ENCODE results near the gene RPS27. TPM values are rescaled to one million over a fixed set of nuclear protein-coding genes. Genes with fewer than 3 reads are reported as not detected.

The RPS27 gene
- total RNA-seq, 5 donors from 2014 or later (not counting 1 experiment from before 2014, with no cell fraction given) = 4,147 to 5,898 (median 5,716) TPM

DNA sequence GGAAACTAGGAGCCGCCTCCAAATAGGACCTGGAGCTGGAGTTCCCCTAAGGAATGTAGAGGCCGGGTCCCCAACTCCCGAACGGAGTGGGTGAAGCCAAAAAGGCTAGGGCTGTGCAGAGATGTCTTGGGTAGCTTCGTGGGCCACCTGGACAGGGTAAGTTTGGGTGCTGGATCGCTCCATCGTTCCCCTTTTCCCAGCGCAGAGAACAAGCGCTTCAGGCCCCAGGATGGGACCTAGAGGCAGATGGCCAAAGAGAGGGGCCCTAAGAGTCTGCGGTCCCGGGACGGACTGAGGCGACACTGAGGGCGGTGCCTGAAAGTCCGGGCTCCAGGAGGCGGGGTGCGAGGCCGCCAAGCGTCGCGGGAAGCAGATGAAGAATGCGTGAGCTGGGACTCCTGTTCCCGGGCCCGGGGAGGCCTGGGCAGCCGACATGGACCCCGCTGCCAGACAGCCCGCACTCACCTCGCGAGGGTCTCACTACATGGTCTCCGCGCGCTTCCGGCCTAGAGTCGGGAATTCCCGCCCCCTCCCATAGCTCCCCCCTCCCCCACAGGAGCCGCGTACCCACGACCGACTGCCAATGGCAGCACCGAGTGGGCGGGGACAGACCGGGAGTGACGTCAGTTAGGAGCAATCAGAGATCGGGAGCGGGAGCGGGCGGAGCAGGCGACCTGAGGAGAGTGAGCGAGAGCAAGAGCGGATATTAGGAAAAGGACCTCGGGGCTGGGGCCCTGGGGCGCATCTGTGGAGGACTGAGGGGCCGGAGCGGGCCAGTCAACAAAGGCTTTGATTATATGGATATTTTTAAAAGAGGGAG is 27.3 kb upstream of the RPS27 start, which contains the start of gene SLC39A1:
TSS of gene SLC39A1 (minus strand) at position 508 of the 820 bp plus-strand sequence. CDS start 822 bp downstream, outside the sequence.
- Histone ChIP-seq H3K27ac (ENCODE audit: low read length) (peak within 1 kb of the TSS; percentile 90), H3K4me1 (ENCODE audit: control insufficient read depth in 1 of 2, extremely low read depth in 1 of 2, insufficient read depth in 2 of 2, low read length in 2 of 2) (peaks cover 20 to 57% of the 10 kb centered on the region in 2 experiments), H3K27me3 (replicated peaks in 1 of 2; ENCODE audit: control insufficient read depth in 2 of 2, extremely low read depth in 1 of 2, insufficient read depth in 2 of 2, low read length in 1 of 2) (no peaks in the 10 kb centered on the region), H3K4me3 (ENCODE audit: control insufficient read depth in 1 of 2, extremely low read depth in 1 of 2, low read length in 1 of 2) (peak within 1 kb of the TSS; percentile 72 to 92), H3K36me3 (ENCODE audit: control insufficient read depth in 2 of 2, extremely low read depth in 1 of 2, insufficient read depth in 1 of 2, low read length in 1 of 2) (peaks cover 0 to 7% of the 10 kb centered on the region in 2 donors), H3K9me3 (no peaks in the 10 kb centered on the region)
- Mint-ChIP-seq H3K27ac (peak within 1 kb of the TSS; percentile 94), H3K27me3 (no peaks in the 10 kb centered on the region), H3K4me1 (peaks cover 57 to 71% (median 60%) of the 10 kb centered on the region in 3 donors), H3K36me3 (no peaks in the 10 kb centered on the region), H3K9me3 (no peaks in the 10 kb centered on the region), H3K4me3 (peak within 1 kb of the TSS; percentile 83 to 90 (median 87))
- WGBS (ENCODE audit: insufficient coverage) = 1% methylated on average over 48 of the region's 54 CpGs
- DNase-seq = peak; percentile 75 to 96 (median 88)
- POLR2A ChIA-PET = interaction anchor here (0.5 to 0.6 kb wide), 4 partner anchors 14 to 1953 kb away, joined by 3 read pairs; no protein-coding TSS in a partner anchor
- CTCF ChIA-PET = interaction anchor here in 1 of 2 donors (0.6 to 2.0 kb wide), 5 partner anchors 14 to 166 kb away, joined by 3 to 11 read pairs (median 3); partner anchors contain the start of genes DENND4B and JTB
- ATAC-seq (replicated peaks in 1 of 4) = peak; percentile 52 to 61 (median 53)

DNA sequence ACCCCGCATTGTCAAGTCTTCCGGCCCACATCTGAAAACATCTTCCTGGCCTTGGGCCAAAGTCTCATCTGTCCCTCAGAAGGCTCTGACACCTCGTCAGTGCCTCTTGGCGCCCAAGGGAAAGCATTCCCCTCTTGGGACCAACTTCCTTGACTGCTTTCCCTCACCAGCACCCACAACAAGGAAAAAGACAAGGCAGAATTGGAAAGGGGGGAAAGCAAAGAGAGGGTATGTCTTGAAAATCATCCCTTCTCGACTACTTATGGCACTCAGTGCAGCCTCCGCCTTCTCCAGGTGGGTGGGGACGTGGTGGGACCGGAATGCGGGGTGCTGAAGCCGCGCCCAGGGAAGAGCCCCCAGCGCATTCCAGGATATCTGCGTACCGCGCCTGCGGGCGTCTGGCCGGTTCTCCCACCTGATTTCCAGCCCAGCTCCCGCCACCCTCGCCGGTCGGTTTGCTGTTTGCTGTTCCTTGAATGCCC is 26.7 kb upstream of the RPS27 start:
- Histone ChIP-seq H3K9me3 (no peaks in the 10 kb centered on the region), H3K4me1 (ENCODE audit: control insufficient read depth in 1 of 2, extremely low read depth in 1 of 2, insufficient read depth in 2 of 2, low read length in 2 of 2) (peaks cover 20 to 57% of the 10 kb centered on the region in 2 experiments), H3K36me3 (ENCODE audit: control insufficient read depth in 2 of 2, extremely low read depth in 1 of 2, insufficient read depth in 1 of 2, low read length in 1 of 2) (peaks cover 0 to 7% of the 10 kb centered on the region in 2 donors), H3K4me3 (ENCODE audit: control insufficient read depth in 1 of 2, extremely low read depth in 1 of 2, low read length in 1 of 2) (peak overlapping the region; percentile 72 to 92), H3K27me3 (replicated peaks in 1 of 2; ENCODE audit: control insufficient read depth in 2 of 2, extremely low read depth in 1 of 2, insufficient read depth in 2 of 2, low read length in 1 of 2) (no peaks in the 10 kb centered on the region), H3K27ac (ENCODE audit: low read length) (peak overlapping the region; percentile 90)
- 9% methylated on average over 16 of the region's 22 CpGs for WGBS (ENCODE audit: insufficient coverage)
- H3K9me3 Mint-ChIP-seq = no peaks in the 10 kb centered on the region
- CTCF ChIA-PET = interaction anchor here in 1 of 2 donors (0.6 to 2.0 kb wide), 4 partner anchors 13 to 167 kb away, joined by 3 to 11 read pairs (median 5); partner anchors contain the start of genes DENND4B and JTB
- DNase-seq (peak in 2 of 35 experiments; percentile 16 to 33), ATAC-seq (replicated peaks in 1 of 4) (peak in 2 of 4 experiments; percentile 0 to 7)
- POLR2A ChIA-PET = interaction anchor here (0.6 to 1.0 kb wide), 5 partner anchors 13 to 1952 kb away, joined by 3 to 7 read pairs (median 3); no protein-coding TSS in a partner anchor
- H3K36me3 Mint-ChIP-seq = no peaks in the 10 kb centered on the region
- peak overlapping the region; percentile 83 to 90 (median 87) for H3K4me3 Mint-ChIP-seq
- H3K27ac Mint-ChIP-seq = peak overlapping the region; percentile 94
- H3K27me3 Mint-ChIP-seq = no peaks in the 10 kb centered on the region
- peaks cover 54 to 72% (median 56%) of the 10 kb centered on the region in 3 donors for H3K4me1 Mint-ChIP-seq

GRCh38 chr1:153967107-153967999 is 23.2 kb upstream of the RPS27 start, which contains the start of gene CREB3L4:
Gene CREB3L4, plus strand, starts transcription at chr1:153967902. Its CDS starts 624 bp downstream, at chr1:153968526.
- H3K36me3 Mint-ChIP-seq = no peaks in the 10 kb centered on the region
- WGBS (ENCODE audit: insufficient coverage) = under 1% methylated on average over 59 of the region's 60 CpGs
- ATAC-seq (replicated peaks in 1 of 4) (peak; percentile 85 to 87 (median 86)), DNase-seq (peak; percentile 69 to 94 (median 84))
- H3K4me1 Mint-ChIP-seq = peaks cover 48 to 67% (median 53%) of the 10 kb centered on the region in 3 donors
- no peaks in the 10 kb centered on the region for H3K27me3 Mint-ChIP-seq
- ChIA-PET CTCF (interaction anchor here (0.5 to 3.8 kb wide), 7 partner anchors 9 to 24 kb away, joined by 3 to 23 read pairs (median 9); partner anchors contain the start of genes JTB (in 2 of the 2), CRTC2 (in 1 of the 2), DENND4B (in 1 of the 2) and RAB13 (in 1 of the 2)), POLR2A (interaction anchor here (0.5 to 2.2 kb wide), 9 partner anchors 10 to 322 kb away, joined by 3 to 8 read pairs (median 5); partner anchors contain the start of genes JTB (in 2 of the 2) and SLC27A3 (in 1 of the 2))
- peak within 1 kb of the TSS; percentile 97 to 98 for H3K27ac Mint-ChIP-seq
- no peaks in the 10 kb centered on the region for H3K27me3 ChIP-seq (replicated peaks in 1 of 2; ENCODE audit: control insufficient read depth in 2 of 2, extremely low read depth in 1 of 2, insufficient read depth in 2 of 2, low read length in 1 of 2)
- peaks cover 20 to 53% of the 10 kb centered on the region in 2 experiments for H3K4me1 ChIP-seq (ENCODE audit: control insufficient read depth in 1 of 2, extremely low read depth in 1 of 2, insufficient read depth in 2 of 2, low read length in 2 of 2)
- H3K4me3 ChIP-seq (ENCODE audit: control insufficient read depth in 1 of 2, extremely low read depth in 1 of 2, low read length in 1 of 2) = peak within 1 kb of the TSS; percentile 78 to 91
- H3K9me3 ChIP-seq = no peaks in the 10 kb centered on the region
- peak within 1 kb of the TSS; percentile 86 to 95 (median 92) for H3K4me3 Mint-ChIP-seq
- peaks cover 0 to 2% of the 10 kb centered on the region in 2 donors for H3K36me3 ChIP-seq (ENCODE audit: control insufficient read depth in 2 of 2, extremely low read depth in 1 of 2, insufficient read depth in 1 of 2, low read length in 1 of 2)
- H3K9me3 Mint-ChIP-seq = no peaks in the 10 kb centered on the region
- peak within 1 kb of the TSS; percentile 82 for H3K27ac ChIP-seq (ENCODE audit: low read length)

DNA sequence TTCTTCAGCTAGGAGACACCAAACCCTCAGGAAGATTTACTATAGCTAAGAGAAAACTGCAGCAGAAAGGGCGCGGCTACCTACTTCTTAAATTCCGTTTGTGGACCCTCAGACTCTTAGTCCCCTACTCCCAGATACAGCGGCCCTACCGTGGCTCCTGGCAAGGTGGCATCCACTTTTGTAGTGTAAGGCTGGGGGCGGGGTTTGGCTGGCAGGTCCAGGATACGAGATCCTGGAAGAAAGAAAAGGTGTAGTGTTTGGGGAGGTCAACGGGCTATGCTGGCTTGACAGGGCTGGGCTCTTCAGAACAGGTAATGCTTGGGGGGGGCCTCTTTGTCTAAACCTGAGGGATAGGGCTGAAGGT is 22.6 kb upstream of the RPS27 start:
- DNase-seq (no peak), ATAC-seq (replicated peaks in 1 of 4) (no peak)
- H3K4me3 ChIP-seq (ENCODE audit: control insufficient read depth in 1 of 2, extremely low read depth in 1 of 2, low read length in 1 of 2) = peak overlapping the region; percentile 78 to 91
- WGBS (ENCODE audit: insufficient coverage) = 26% methylated on average over 3 of the region's 8 CpGs
- Mint-ChIP-seq H3K4me3 (peak overlapping the region; percentile 86 to 95 (median 92)), H3K27me3 (no peaks in the 10 kb centered on the region), H3K27ac (peak overlapping the region; percentile 97 to 98), H3K36me3 (no peaks in the 10 kb centered on the region), H3K4me1 (peaks cover 42 to 65% (median 52%) of the 10 kb centered on the region in 3 donors), H3K9me3 (no peaks in the 10 kb centered on the region)
- ChIA-PET CTCF (interaction anchor here in 1 of 2 donors (1.0 to 3.8 kb wide), 6 partner anchors 9 to 23 kb away, joined by 4 to 23 read pairs (median 9); partner anchors contain the start of genes CRTC2, DENND4B, JTB and RAB13), POLR2A (interaction anchor here (0.5 to 2.2 kb wide), 8 partner anchors 9 to 322 kb away, joined by 3 to 8 read pairs (median 5); partner anchors contain the start of genes JTB (in 2 of the 2) and SLC27A3 (in 1 of the 2))
- H3K27me3 ChIP-seq (replicated peaks in 1 of 2; ENCODE audit: control insufficient read depth in 2 of 2, extremely low read depth in 1 of 2, insufficient read depth in 2 of 2, low read length in 1 of 2) = no peaks in the 10 kb centered on the region
- H3K9me3 ChIP-seq = no peaks in the 10 kb centered on the region
- peaks cover 0 to 9% of the 10 kb centered on the region in 2 donors for H3K36me3 ChIP-seq (ENCODE audit: control insufficient read depth in 2 of 2, extremely low read depth in 1 of 2, insufficient read depth in 1 of 2, low read length in 1 of 2)
- H3K4me1 ChIP-seq (ENCODE audit: control insufficient read depth in 1 of 2, extremely low read depth in 1 of 2, insufficient read depth in 2 of 2, low read length in 2 of 2) = peaks cover 14 to 46% of the 10 kb centered on the region in 2 experiments
- peak overlapping the region; percentile 82 for H3K27ac ChIP-seq (ENCODE audit: low read length)

DNA sequence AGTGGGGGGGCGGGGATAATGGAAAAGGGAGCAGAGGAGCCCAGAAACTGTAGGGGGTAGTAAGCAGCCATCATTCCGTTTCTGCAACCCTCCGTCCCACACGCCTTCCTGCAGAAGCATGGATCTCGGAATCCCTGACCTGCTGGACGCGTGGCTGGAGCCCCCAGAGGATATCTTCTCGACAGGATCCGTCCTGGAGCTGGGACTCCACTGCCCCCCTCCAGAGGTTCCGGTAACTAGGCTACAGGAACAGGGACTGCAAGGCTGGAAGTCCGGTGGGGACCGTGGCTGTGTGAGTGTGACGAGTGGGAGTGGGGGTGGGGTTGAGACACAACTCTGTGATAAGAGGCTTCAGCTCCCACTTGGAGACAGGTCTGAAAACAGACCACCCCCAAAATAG is 22.2 kb upstream of the RPS27 start:
- no peaks in the 10 kb centered on the region for H3K36me3 Mint-ChIP-seq
- DNase-seq = no peak
- Histone ChIP-seq H3K9me3 (no peaks in the 10 kb centered on the region), H3K27me3 (replicated peaks in 1 of 2; ENCODE audit: control insufficient read depth in 2 of 2, extremely low read depth in 1 of 2, insufficient read depth in 2 of 2, low read length in 1 of 2) (no peaks in the 10 kb centered on the region), H3K27ac (ENCODE audit: low read length) (peak overlapping the region; percentile 82), H3K4me1 (ENCODE audit: control insufficient read depth in 1 of 2, extremely low read depth in 1 of 2, insufficient read depth in 2 of 2, low read length in 2 of 2) (peaks cover 12 to 42% of the 10 kb centered on the region in 2 experiments), H3K4me3 (ENCODE audit: control insufficient read depth in 1 of 2, extremely low read depth in 1 of 2, low read length in 1 of 2) (no peak overlapping the region), H3K36me3 (ENCODE audit: control insufficient read depth in 2 of 2, extremely low read depth in 1 of 2, insufficient read depth in 1 of 2, low read length in 1 of 2) (peaks cover 0 to 13% of the 10 kb centered on the region in 2 donors)
- ATAC-seq (replicated peaks in 1 of 4) = no peak
- no peaks in the 10 kb centered on the region for H3K9me3 Mint-ChIP-seq
- WGBS (ENCODE audit: insufficient coverage) = 72% methylated on average over 11 of the region's 13 CpGs
- H3K27ac Mint-ChIP-seq = peak overlapping the region; percentile 78 to 98
- ChIA-PET CTCF (interaction anchor here in 1 of 2 donors (1.5 to 3.8 kb wide), 4 partner anchors 9 to 23 kb away, joined by 9 to 23 read pairs (median 10); partner anchors contain the start of genes CRTC2, DENND4B, JTB and RAB13), POLR2A (interaction anchor here (0.5 to 2.2 kb wide), 6 partner anchors 8 to 193 kb away, joined by 4 to 8 read pairs (median 6); partner anchors contain the start of genes JTB (in 2 of the 2) and SLC27A3 (in 1 of the 2))
- H3K27me3 Mint-ChIP-seq = no peaks in the 10 kb centered on the region
- peak overlapping the region in 2 of 3 donors; percentile 24 to 92 for H3K4me3 Mint-ChIP-seq
- H3K4me1 Mint-ChIP-seq = peaks cover 40 to 64% (median 51%) of the 10 kb centered on the region in 3 donors
